Spleen (tissue), 11 donors: ENCODE results near the gene KRT40. TPM values are rescaled to one million over a fixed set of nuclear protein-coding genes. Genes with fewer than 3 reads are reported as not detected.

Experiments used
- DNase-seq: peaks from one replicate; pipeline ENCODE4 v3.0.0-alpha.2; 2020
- H3K27ac ChIP-seq, 8 donors: fragments of 200-600 bp; sonication (generic) in 7 of 8; 1 replicate in 4 of 8; 2 replicates in 4 of 8; pipeline versions ENCODE4 v1.5.0 to v1.8.0; 2016 to 2021; ENCODE audit warnings: inconsistent platforms in 4 of 8, mild to moderate bottlenecking in 4 of 8, moderate library complexity in 1 of 8
- H3K27me3 ChIP-seq, 7 donors: fragments of 200-600 bp; sonication (generic) in 6 of 7; replicated peaks in 1 of 7; 1 replicate in 4 of 7; 2 replicates in 3 of 7; pipeline versions ENCODE4 v1.5.0 to v1.8.0; 2016 to 2021; ENCODE audit warnings: inconsistent platforms in 3 of 7, mild to moderate bottlenecking in 1 of 7
- H3K36me3 ChIP-seq, 6 donors: fragments of 200-600 bp; sonication (generic) in 5 of 6; 1 replicate in 4 of 6; 2 replicates in 2 of 6; pipeline versions ENCODE4 v1.5.0 to v1.8.0; 2016 to 2021; ENCODE audit warnings: inconsistent platforms in 2 of 6
- H3K4me1 ChIP-seq, 6 donors: fragments of 200-600 bp; sonication (generic) in 5 of 6; 1 replicate in 3 of 6; 2 replicates in 3 of 6; pipeline versions ENCODE4 v1.5.0 to v1.8.0; 2016 to 2021; ENCODE audit warnings: inconsistent platforms in 3 of 6
- H3K4me3 ChIP-seq, 8 donors: fragments of 200-600 bp; sonication (generic) in 7 of 8; 1 replicate in 4 of 8; 2 replicates in 4 of 8; pipeline versions ENCODE4 v1.5.0 to v1.8.0; 2016 to 2021; ENCODE audit warnings: inconsistent platforms in 4 of 8, mild to moderate bottlenecking in 4 of 8, moderate library complexity in 2 of 8
- H3K9me3 ChIP-seq, 8 donors: fragments of 200-600 bp; sonication (generic) in 7 of 8; 1 replicate in 4 of 8; 2 replicates in 4 of 8; pipeline versions ENCODE4 v1.5.0 to v1.8.0; 2016 to 2021; ENCODE audit warnings: inconsistent platforms in 4 of 8
- POLR2A ChIP-seq, 3 donors: fragments of 450-650 bp; IDR thresholded peaks; one replicate each; pipeline ENCODE4 v1.5.1; 2017; ENCODE audit warnings: antibody characterized with exemption in 3 of 3, mild to moderate bottlenecking in 1 of 3
- POLR2AphosphoS5 ChIP-seq, 3 donors: sonication (generic); formaldehyde crosslinking; IDR thresholded peaks; one replicate each; pipeline ENCODE4 v1.5.1; 2017; ENCODE audit warnings: antibody characterized with exemption in 3 of 3
- WGBS, 5 donors: extraction: QIAGEN DNeasy Blood & Tissue Kit in 3 of 5; methylation state at CpG; one replicate each; pipeline versions ENCODE4 v1.1.5 to v1.1.7; 2013 to 2018; 5-methylcytosine and 5-hydroxymethylcytosine counted together
- intact Hi-C: fragments of 100-400 bp; cut with DNase I; formaldehyde crosslinking; loops from one replicate; pipeline ENCODE4 v1.15.0; 2023; ENCODE audit warnings: low total_unique reads
- polyA plus RNA-seq, 3 donors: library from polyadenylated mRNA; stranded (reverse); fragments of 200-250 nt; gene quantifications; one replicate each; pipeline ENCODE4 v1.2.1, GENCODE V29; 2013
- total RNA-seq, 7 donors: library from RNA; depleted of rRNA in 3 of 7; stranded (reverse); fragments of >200 nt in 3 of 7; fragmentation: NEBNext Ultra II Directional in 4 of 7; extraction: Animal tissue kit (Norgen Biotek cat#: 25700) in 4 of 7; gene quantifications; one replicate each; pipeline versions ENCODE4 v1.1.0 to v1.2.1, GENCODE V29; 2016 to 2021
- TF ChIP-seq, protein P1 (sequence below), 11 experiments: fragments of 200-600 bp in 7 of 11; fragments of 450-650 bp in 4 of 11; sonication (generic) in 4 of 11; IDR thresholded peaks in 8 of 11; conservative IDR thresholded peaks in 3 of 11; 1 replicate in 7 of 11; 2 replicates in 4 of 11; pipeline versions ENCODE4 v1.4.0 to v1.8.0; 2016 to 2021; ENCODE audit warnings: antibody characterized with exemption in 11 of 11, inconsistent platforms in 4 of 11, mild to moderate bottlenecking in 1 of 11
- donor health status: healthy with polysubstance abuse.
- donor health status: DM: no; HTN: no; CAD: no; lungs with moderate emphysema.
- donor health status: DM: no; HTN: no; CAD: no.
- donor health status: Bipolar disorder and iron deficiency.
- donor health status: healthy.
- donor health status: DM: no; HTN: no; CAD: no.
- donor health status: DM: yes; HTN: yes; CAD: no.

KRT40 gene
- total and polyA plus RNA-seq, 10 donors: not detected

DNA sequence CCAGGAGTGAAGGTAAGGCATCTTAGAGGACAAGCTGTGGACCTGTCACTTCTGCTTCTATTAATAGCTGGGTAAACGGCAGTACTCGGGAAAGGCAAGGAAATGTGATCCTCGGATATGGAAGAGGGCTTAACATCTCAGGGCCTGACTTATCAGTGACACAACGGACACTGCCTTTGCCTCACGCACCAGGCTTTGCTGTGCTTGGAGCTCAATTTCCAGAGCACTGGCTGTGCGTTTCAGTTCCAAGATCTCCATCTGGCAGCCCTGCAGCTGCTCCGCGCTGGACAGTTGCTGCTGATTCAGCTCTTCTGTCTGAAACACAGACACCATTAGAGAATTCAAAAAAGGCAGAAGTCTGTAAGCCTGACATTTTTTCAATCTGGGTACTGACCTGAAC lies 3.5 kb downstream of the KRT40 start:
- 61 to 78% (median 62%) methylated on average over 8 of the region's 8 CpGs for WGBS, 5 donors
- Histone ChIP-seq H3K36me3 (no peaks in the 10 kb centered on the region), H3K4me3 (no peak overlapping the region), H3K27me3 (peaks cover 0 to 29% (median 0%) of the 10 kb centered on the region in 7 donors), H3K9me3 (no peaks in the 10 kb centered on the region), H3K4me1 (no peaks in the 10 kb centered on the region), H3K27ac (no peak overlapping the region)
- intact Hi-C loops: no loop called here
- TF ChIP-seq, protein P1, sequence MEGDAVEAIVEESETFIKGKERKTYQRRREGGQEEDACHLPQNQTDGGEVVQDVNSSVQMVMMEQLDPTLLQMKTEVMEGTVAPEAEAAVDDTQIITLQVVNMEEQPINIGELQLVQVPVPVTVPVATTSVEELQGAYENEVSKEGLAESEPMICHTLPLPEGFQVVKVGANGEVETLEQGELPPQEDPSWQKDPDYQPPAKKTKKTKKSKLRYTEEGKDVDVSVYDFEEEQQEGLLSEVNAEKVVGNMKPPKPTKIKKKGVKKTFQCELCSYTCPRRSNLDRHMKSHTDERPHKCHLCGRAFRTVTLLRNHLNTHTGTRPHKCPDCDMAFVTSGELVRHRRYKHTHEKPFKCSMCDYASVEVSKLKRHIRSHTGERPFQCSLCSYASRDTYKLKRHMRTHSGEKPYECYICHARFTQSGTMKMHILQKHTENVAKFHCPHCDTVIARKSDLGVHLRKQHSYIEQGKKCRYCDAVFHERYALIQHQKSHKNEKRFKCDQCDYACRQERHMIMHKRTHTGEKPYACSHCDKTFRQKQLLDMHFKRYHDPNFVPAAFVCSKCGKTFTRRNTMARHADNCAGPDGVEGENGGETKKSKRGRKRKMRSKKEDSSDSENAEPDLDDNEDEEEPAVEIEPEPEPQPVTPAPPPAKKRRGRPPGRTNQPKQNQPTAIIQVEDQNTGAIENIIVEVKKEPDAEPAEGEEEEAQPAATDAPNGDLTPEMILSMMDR (IDR thresholded peaks at IDR 0.05 in 8 of 11, conservative IDR thresholded peaks at IDR 0.05 in 3 of 11): no peak
- TF ChIP-seq POLR2A (IDR thresholded peaks at IDR 0.05): no peak
- TF ChIP-seq POLR2AphosphoS5 (IDR thresholded peaks at IDR 0.05): no peak
- DNase-seq: no peak

DNA sequence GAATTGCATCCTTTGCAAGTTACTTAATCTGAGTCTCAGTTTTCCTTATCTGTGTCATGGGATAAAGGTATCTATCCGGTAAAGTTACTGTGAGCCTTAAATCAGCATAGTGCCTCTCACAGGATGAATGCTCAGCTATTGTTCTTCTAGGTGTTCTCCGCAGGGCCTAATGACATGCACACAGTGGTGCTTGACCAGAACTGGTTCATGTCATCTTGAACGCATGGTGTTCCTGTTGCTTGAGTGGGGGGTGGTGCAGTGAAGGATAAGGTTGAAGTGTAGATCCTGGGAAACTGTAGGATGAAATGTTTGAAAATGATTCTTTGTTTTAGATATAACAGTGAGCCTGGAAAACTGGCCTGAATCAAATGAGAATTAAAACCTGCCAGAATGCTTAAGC lies 4.0 kb downstream of the KRT40 start:
- peaks cover 0 to 29% (median 0%) of the 10 kb centered on the region in 7 donors for H3K27me3 ChIP-seq

DNA sequence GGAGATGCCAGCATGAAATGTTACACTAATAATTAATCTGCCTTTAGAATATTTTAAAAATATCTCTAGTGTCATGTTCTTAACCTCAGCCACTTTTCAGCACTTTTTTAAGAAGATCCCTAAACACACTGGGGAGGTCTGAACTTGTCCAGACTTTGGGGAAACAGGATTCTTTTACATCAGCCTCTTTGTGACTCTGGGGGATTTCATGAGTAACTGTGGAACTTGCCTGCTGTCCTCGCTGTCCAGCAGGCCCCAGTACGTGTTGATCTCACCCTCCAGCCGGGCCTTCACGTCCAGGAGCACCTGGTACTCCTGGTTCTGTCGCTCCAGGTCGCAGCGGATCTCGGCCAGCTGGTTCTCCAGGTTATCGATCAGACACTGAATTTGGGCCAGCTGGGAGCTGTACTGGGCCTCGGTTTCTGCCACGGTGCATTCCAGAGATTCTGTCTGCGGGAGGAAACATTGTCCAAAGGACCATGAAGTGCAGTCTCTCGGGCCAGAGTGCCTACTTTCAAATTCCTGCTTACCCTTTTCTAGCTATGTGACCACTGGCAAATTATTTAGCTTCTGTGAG lies 5.5 kb downstream of the KRT40 start:
- no peak overlapping the region for H3K27ac ChIP-seq
- H3K27me3 ChIP-seq: peaks cover 0 to 24% (median 0%) of the 10 kb centered on the region in 7 donors
- no peaks in the 10 kb centered on the region for H3K4me1 ChIP-seq
- intact Hi-C loops: no loop called here
- no peak for TF ChIP-seq POLR2A (IDR thresholded peaks at IDR 0.05)
- TF ChIP-seq, protein P1 (IDR thresholded peaks at IDR 0.05 in 8 of 11, conservative IDR thresholded peaks at IDR 0.05 in 3 of 11): no peak
- TF ChIP-seq POLR2AphosphoS5 (IDR thresholded peaks at IDR 0.05): no peak
- H3K9me3 ChIP-seq: no peaks in the 10 kb centered on the region
- H3K4me3 ChIP-seq: no peak overlapping the region
- no peak for DNase-seq
- no peaks in the 10 kb centered on the region for H3K36me3 ChIP-seq
- 84 to 92% (median 88%) methylated on average over 13 of the region's 13 CpGs for WGBS, 5 donors

More for the DNA sequence above, 4.0 kb downstream of the KRT40 start:
- 88 to 96% (median 93%) methylated on average over 3 of the region's 3 CpGs for whole genome bisulfite sequencing, 5 donors
- H3K36me3 ChIP-seq: no peaks in the 10 kb centered on the region
- intact Hi-C loops: no loop called here
- no peak for DNase-seq
- no peak overlapping the region for H3K27ac ChIP-seq
- TF ChIP-seq, protein P1 (IDR thresholded peaks at IDR 0.05 in 8 of 11, conservative IDR thresholded peaks at IDR 0.05 in 3 of 11): no peak
- no peak for TF ChIP-seq POLR2A (IDR thresholded peaks at IDR 0.05)
- no peak for TF ChIP-seq POLR2AphosphoS5 (IDR thresholded peaks at IDR 0.05)
- H3K9me3 ChIP-seq: no peaks in the 10 kb centered on the region
- H3K4me1 ChIP-seq: no peaks in the 10 kb centered on the region
- H3K4me3 ChIP-seq: no peak overlapping the region

DNA sequence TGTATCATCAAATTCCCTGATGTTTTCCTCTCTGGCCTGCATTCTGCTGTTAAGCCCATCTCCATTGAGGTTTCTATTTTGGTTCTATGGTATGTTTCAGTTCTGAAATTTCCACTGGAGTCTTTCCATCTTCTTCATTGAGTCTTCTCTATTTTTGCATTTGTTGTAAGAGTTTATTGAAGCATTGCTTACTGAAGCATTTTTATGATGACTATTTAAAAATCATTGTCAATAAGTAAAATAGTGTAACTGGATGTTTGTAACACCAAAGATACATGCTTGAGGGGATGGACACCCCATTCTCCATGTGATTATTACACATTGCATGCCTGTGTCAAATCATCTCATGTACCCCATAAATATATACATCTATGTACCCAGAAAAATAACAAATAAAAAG lies 8.6 kb downstream of the KRT40 start:
- intact Hi-C loops: no loop called here
- no peaks in the 10 kb centered on the region for H3K36me3 ChIP-seq
- H3K27ac ChIP-seq: no peak overlapping the region
- H3K9me3 ChIP-seq: no peaks in the 10 kb centered on the region
- TF ChIP-seq, protein P1 (IDR thresholded peaks at IDR 0.05 in 8 of 11, conservative IDR thresholded peaks at IDR 0.05 in 3 of 11): no peak
- TF ChIP-seq POLR2AphosphoS5 (IDR thresholded peaks at IDR 0.05) (no peak), POLR2A (IDR thresholded peaks at IDR 0.05) (no peak)
- H3K4me1 ChIP-seq: no peaks in the 10 kb centered on the region
- no peak for DNase-seq
- no peak overlapping the region for H3K4me3 ChIP-seq
- peaks cover 0 to 17% (median 0%) of the 10 kb centered on the region in 7 donors for H3K27me3 ChIP-seq
